ENCODE results near the gene PHYKPL. TPM values are rescaled to one million over a fixed set of nuclear protein-coding genes. Genes with fewer than 3 reads are reported as not detected.

Gene PHYKPL
- total RNA-seq, 1 donor from 2014 or later = 26.8 TPM

DNA sequence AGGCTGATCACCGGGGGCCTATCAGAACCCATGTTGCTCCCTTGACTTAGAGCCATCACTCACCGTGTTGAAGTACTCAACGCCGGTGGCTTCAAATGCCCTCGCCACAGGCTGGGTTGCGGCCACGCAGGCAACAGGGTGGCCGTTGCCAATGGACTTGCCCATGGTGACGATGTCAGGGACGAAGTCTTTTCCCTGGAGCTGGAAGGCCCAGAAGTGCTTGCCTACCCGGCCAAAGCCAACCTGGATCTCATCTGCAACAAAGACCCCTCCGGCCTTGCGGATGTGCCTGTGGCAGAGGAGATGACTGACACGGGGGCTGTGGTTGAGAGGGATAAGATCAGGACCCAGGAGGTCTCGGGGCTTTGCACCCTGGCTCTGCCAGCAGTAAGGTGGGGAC lies 10.3 kb downstream of the PHYKPL start:
- no peak for ATAC-seq

- peak; percentile 21 for ATAC-seq
Measured at GRCh38 chr5:178221853-178222252, 10.7 kb downstream of the PHYKPL start.

- no peak for ATAC-seq
Measured at GRCh38 chr5:178221282-178221681, 11.3 kb downstream of the PHYKPL start.

DNA sequence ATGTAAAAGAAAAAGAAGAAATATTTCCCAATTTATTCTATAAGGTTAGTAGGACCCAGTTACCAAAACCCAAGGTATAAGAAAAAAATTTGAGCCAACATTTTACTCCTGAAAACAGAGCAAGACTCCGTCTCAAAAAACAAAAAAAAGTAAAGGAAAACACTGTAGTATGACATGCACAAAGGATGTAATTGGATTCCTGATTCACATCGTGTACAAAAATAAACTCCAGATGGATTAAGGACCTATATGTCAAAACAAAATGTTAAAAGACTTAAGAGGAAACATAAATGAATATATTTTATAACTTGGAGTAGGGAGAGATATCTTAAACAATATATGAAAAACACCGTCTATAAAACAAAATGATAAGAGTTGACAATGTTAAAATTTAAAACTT lies 13.8 kb downstream of the PHYKPL start:
- ATAC-seq = no peak

GRCh38 chr5:178218237-178218776 lies 14.3 kb downstream of the PHYKPL start:
- no peak for ATAC-seq

DNA sequence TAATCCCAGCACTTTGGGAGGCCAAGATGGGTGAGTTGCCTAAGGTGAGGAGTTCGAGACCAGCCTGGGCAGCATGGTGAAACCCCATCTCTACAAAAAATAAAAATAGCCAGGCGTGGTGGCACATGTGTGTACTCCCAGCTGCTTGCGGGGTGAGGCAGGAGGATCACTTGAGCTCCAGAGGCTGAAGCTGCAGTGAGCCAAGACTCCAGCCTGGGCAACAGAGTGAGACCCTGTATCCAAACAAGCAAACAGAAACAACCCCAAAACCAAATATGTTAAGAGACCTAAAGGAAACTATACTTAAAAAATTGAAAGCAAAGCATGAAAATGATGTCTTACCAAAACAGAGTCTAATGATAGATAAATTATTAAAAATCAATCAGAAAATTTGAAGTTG lies 15.8 kb downstream of the PHYKPL start:
- no peak for ATAC-seq

- no peak for ATAC-seq
Measured at GRCh38 chr5:178216088-178216534, 16.5 kb downstream of the PHYKPL start.

- peak; percentile 18 for ATAC-seq
Measured at GRCh38 chr5:178215280-178216002, 17.2 kb downstream of the PHYKPL start.

- no peak for ATAC-seq
Measured at GRCh38 chr5:178214160-178214803, 18.3 kb downstream of the PHYKPL start.

- ATAC-seq = peak; percentile 6
Measured at GRCh38 chr5:178213748-178214151, 18.9 kb downstream of the PHYKPL start.

- ATAC-seq = no peak
Measured at GRCh38 chr5:178213003-178213461, 19.6 kb downstream of the PHYKPL start.

DNA sequence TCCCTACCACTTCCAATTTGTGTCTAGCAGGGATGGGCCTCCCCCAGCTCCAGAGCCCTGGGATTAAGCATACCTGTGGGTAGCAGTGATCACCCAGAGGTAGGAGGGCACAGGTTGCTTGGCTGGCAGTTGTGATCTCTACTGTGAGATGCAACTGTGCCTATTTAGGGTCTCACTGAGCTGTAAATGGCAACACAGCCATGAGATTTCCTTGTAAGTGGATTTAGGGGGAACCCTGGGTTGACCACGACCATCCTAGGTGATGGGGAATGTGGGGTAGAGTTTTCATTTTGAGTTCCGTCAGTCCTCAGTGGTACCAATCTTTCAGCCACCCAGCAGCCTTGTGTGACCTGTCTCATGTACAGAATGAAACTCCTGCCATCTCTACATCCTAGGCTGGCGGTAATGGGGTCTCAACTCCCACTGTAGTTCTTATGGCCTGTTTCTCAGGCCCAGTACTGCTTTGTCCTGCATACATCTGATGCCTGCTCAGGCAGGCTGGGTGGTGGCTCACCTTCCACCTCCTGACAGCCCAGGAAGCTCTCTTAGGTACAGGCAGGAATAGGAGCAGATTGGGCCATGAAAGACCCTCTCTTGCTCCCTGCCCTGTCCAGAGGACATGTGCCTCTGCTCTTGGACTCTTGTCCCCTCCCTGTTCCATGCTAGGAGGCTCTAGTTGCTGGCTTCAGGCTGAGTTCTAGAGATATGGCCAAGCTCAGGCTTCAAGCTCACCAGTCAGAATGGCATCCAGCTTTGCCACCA lies 20.2 kb downstream of the PHYKPL start:
- ATAC-seq = no peak

- ATAC-seq = no peak
Measured at GRCh38 chr5:178211095-178212048, 21.2 kb downstream of the PHYKPL start.

DNA sequence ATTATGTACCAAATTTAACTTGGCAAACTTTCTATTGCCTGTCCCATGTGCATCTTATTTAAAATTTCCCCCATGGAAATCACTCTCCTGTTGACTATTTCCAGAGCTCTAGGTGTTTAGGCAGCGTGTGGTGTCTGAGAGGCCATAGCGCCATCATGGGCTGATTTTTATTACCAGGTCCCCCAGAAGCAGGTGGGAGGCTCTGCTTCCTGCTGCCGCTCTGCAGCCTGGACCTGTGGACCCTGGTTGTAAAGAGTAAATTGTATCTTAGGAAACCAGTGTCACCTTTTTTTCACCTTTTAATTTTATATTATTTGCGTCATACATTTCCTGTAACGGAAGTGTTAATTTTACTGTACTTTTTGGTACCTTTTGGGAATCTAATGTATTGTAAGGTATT lies 21.9 kb downstream of the PHYKPL start:
- no peak for ATAC-seq

GRCh38 chr5:178210073-178210535 lies 22.5 kb downstream of the PHYKPL start:
- ATAC-seq = no peak

GRCh38 chr5:178209334-178210072 lies 23.1 kb downstream of the PHYKPL start:
- ATAC-seq = no peak

GRCh38 chr5:178208540-178209227 lies 23.9 kb downstream of the PHYKPL start:
- ATAC-seq = no peak

DNA sequence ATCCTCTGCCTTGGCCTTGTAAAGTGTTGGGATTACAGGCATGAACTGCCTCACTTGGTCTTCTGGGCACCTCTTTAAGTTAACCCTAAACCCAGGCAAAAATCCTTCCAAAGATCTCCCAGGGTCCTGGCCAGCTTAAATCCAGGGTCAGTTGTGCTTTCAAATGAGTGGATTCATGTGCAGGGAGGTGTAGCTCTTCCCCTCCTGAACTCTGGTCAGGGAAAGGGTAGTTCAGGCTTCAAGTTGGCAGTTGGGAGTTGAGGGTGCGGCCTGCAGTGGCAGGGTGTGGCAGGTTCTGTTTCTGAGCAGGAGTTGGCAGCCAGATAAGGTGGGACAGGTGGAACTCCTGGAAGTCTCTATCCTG lies 24.7 kb downstream of the PHYKPL start:
- ATAC-seq = peak; percentile 14

DNA sequence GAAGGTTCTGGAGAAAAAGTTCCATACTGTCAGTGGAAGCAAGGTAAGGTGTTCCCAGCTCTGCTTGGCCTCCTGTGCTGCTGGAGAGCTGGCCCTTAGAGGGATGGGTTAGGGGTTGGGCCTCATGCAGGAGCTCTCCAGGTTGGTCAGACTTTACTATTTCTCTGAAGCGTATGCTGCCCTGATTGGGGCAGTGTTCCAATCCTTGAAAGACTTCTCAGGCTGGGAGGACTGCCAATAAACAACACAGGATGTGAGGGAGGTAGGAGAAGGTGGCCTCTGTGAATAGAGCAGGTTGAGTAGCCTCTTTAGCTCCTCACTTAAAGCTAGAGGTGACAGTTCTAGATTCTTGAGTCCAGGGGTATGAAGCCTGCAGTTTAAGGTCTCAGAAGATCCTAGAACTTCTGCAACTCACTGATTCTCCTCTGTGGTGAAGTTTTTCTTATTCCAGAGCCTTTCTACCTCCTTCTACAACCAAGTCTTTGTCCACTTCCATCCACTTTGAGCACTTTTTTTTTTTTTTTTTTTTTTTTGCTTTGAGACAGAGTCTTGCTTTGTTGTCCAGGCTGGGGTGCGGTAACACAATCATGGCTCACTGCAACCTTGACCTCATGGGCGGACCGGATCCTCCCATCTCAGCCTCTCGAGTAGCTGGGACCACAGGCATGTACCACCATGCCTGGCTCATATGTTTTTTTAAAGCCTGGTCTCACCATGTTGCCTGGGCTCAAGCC lies 25.3 kb downstream of the PHYKPL start:
- ATAC-seq = peak; percentile 44
